NCI-H128 (cell line): ENCODE data around the gene INSRR.

Experiments used
- DNase-seq: peaks from one replicate; lab custom pipeline; 2025; ENCODE audit not compliant: unreplicated experiment; lab: John Stamatoyannopoulos, UW

The INSRR gene

DNA sequence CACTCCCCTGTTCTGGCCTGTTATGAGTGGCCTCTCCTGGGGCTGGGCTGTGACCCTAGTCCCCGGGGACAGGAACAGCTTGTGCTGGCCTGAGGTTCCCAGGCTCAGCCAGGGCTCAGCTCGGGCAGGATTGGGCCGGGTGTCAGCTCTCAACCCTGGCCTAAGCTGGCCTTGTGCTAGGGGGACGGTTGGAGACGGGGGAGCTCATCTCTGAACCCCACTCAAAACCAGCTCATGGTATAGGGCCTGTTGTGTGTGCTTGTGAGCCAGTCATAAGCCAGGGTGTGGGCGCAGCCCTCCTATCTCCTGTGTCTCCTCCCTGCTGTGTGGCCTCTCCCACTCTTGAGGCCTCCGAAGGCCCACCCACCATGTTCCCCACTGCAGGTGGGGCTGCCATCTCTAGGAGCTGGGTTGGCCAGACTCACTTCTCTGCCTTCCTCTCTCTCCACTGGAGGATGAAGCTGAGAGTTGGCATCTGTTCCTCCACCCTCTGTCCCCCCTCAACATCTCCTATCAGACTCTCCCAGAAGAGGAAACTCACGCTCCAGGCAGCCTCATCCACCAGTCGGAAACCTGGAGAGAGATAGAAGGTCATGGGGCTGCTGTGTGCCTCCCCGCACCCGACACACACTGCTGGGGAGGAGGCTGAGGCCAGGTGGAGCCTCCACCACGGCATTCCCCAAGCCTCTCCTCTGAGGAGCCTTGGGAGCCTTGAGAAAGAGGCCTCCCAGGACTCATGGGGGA lies 36.0 kb upstream of the INSRR start:
- DNase-seq: no peak

DNA sequence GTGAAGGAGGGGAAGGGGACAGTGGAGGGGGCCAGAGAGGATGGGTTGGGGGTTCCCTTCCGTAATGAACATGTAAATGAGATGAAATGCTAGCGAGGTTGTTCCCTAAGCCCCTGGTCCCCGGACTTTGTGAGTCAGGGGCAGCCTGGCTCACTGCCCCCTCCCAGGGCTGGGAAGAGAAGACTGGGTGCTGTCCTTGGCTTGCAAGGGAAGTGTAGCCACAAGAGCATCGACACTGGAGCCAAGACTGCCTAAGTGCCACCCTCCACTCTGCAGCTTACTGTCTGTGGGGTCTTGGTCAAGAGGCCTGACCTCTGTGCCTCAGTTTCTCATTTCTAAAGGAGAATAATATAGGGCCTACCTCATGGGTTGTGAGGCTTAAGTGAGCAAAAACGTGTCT lies 35.1 kb upstream of the INSRR start:
- no peak for DNase-seq

DNA sequence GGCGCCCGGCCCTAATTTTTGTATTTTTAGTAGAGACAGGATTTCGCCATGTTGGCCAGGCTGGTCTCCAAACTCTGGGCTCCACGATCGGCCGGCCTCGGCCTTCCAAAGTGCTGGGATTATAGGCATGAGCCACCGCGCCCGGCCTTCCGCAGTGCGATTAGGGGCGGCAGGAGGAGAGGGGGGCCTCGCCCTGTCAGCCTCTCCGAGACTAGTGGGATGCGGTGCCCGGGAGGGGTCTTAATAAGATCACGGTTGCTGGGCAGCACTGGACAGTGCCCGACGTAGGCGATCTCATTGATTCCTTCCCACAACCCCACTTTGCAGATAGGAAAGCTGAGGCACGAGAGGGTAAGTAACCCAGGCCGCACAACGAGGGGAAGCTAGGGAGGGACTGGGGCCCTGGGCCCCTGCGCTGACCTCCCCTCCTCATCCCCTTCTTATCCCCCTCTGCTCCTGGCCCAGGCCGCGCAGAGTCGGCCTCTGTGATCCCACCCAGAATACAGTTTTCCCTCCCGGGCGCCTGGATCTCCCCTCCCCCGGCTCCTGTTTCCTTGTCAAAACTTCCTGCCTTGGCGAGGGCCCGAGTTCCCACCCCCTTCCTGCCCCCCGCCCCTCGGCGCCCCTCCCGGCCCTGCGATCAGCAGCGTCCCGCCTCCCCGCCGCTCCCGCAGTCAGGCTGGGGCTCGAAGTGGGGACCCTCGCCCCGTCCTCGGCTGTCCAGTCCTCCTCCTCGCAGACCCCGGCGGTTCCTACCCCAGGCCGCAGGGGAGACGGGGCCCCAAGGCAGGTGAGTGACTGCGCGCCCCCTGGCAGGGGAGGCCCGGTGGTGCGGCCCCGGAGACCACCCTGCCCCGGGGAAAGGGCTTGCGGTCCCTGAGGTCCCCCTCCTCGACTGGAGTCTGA lies 34.4 kb upstream of the INSRR start, which contains the start of gene PEAR1:
Gene PEAR1 (plus strand): TSS at position 671 of the 906 bp plus-strand sequence. CDS start 10,209 bp downstream, outside the sequence.
- no peak for DNase-seq

DNA sequence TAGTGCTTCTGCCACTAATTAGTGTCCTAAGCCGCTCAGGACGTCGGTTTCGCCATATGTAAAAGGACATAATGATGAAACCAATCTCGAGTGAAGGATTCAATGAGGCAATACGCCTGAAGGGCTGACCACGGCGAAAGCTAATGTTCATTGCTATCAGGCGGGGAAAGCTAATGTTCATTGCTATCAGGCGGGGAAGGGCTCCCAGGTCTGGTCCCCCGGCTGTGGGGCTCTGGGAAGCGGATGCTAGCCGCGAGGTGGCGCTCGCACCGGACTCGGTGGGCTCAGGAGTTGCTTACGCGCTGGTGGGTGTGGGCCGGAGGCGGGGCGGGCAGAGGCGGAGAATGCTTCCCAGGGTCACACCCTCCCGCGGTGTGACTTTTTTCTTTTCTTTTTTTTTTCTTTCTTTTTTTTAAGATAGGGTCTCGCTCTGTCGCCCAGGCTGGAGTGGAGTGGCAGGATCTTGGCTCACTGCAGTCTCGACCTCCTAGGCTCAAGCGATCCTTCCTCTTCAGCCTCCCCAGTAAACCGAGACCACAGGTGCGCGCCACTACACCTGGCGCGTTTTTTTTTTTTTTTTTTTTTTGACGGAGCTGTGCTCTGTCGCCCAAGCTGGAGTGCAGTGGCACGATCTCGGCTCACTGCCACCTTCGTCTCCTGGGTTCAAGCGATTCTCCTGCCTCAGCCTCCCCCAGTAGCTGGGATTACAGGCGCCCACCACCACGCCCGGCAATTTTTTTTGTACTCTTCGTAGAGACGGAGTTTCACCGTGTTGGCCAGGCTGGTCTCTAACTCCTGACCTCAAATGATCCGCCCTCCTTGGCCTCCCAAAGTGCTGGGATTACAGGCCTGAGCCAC lies 33.5 kb upstream of the INSRR start:
- peak; percentile 79 for DNase-seq

DNA sequence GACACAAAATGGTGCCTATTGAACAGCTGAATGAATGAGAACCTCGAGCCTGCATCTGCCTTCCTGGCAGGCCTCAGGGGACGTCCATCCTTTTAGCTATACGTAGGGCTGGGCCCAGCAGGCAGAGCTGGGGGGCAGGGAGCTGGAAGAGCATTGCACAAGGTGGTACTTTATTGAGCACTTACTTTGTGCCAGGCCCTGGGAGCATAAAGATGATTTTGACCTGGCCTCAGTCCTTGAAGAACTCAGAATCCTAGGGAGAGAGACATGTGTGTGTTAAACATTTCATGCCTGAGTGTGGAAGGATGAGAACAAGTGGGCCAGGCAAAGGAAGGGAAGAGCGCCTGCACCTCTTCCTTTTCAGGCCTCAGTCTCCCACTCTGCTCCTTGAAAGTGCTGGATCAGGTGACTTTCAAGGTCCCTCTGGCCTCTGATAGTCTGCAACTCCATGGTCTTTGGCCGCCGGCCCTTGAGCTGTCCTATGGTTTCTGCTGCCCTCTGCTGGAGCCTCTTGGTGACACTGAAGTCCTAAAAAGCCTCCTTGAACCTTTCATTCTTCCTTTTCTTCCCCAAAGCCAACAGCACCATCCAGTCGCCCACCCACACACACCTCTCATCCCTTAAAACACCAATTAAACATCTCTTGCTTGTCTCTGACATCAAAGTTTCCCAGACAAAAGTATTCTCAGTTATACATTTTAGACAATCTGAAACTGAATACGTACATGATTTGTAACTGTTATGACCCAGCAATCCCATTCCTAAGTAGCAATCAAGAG lies 31.1 kb upstream of the INSRR start:
- DNase-seq: peak; percentile 69

DNA sequence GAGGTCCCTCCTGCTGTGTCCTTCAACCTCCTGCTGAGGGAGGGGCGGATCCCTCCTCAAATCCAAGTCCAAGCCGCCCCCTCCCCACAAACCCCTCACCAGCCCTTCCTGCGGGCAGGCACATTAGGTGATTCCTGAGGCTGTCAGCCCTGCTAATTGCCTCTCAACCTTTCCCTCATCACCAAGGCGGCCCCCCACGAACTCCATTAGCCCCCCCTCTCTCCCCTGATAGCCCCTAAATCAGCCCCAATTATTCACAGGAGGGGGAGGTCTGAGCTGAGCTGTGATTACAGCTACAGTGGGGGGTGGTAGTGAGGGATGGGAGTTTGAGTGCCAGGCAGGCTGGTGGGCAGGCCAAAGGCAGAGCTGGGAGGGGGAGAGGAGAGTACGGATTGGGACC lies 28.8 kb upstream of the INSRR start:
- no peak for DNase-seq

DNA sequence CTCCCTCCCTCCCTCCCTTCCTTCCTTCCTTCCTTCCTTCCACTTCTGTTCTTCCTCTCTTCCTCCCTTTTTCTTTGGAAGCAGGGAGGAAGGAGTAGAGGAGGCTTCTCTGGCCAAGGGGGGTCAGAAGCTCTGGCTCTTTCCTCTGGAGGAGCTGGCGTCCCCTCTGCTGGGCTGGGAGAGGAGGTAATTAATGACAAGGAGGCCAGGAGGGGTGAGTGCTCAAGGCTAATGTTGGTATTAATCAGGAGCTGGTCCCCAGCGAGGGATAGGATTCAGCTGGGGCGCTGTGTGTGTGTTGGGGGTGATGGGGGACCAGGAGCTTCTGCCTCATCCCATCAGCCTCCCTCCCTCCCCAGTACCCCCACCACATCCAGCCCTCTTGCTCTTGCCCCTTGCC lies 28.4 kb upstream of the INSRR start:
- DNase-seq: no peak

DNA sequence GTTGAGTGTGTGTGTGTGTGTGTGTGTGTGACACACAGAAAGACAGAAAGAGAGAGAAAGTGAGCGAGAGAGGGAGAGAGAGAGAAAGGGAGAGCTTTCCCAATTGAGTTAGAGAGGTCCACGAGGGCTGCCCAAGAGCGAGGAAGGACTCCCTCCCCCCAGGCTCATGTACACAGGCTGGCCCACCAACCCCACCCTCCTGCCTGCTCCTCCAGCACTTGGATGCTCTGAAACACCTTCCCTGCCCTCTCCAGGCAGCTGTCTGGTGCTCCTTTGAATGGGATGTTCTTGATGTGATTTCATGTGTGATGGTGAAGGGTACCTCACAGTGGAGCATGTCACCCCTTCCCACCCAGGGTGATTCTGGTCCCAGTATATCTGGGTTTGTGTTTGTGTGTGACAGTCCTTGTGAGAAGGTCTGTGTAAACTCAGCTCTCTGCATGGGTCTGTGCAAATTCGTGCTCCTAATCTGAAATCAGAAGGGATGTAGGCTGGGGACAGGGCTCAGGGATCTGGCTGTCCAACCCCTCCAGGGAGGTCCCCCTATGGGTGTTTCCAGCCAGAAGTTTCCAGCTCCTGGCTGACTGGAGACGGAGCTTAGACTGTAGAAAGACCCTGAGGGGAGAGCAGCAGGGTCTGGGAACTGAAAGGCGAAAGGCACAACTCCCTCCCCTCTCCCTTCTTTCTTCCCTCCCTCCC lies 27.8 kb upstream of the INSRR start:
- no peak for DNase-seq

DNA sequence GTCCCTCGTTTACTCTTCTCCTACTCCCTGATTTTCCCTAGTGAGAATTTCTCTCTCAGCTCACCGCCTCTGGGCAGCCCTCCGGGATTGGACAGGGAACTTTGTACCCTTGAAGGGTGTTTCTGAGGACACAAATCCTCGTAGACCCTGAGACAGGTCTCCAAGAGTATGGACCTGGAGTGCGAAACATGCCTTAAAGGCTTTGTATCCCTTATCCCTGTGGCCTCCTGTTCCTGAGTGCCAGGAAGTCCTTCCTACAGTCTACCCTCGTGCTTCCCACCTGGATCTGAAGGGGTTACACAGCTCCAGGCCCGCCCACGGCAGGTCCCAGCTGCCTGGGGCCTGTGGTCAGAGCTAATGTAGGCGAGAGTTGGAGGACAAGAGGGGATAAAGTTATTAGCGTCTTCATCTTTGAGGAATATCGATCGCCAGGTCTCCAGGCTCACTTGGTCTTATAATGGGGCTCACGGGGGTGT lies 27.0 kb upstream of the INSRR start:
- DNase-seq: no peak

DNA sequence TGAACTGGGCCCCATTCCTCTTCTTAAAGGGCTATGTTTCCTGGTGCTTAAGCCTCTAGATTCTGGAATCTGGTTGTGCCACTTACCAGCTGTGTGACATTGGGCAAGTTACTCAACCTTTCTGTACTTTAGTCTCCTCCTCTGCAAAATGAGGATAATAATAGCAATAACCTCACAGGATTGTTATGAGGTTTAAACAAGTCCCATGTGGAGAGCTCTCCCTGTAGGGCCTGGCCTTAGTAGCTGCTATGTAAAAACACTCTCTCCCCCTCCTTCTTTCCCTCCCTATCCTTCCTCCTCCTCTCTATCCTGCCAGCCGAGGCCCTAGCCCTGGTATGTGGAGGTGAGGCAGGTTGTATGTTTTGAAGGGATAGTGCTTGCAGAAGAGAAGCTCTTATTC lies 26.4 kb upstream of the INSRR start:
- no peak for DNase-seq

DNA sequence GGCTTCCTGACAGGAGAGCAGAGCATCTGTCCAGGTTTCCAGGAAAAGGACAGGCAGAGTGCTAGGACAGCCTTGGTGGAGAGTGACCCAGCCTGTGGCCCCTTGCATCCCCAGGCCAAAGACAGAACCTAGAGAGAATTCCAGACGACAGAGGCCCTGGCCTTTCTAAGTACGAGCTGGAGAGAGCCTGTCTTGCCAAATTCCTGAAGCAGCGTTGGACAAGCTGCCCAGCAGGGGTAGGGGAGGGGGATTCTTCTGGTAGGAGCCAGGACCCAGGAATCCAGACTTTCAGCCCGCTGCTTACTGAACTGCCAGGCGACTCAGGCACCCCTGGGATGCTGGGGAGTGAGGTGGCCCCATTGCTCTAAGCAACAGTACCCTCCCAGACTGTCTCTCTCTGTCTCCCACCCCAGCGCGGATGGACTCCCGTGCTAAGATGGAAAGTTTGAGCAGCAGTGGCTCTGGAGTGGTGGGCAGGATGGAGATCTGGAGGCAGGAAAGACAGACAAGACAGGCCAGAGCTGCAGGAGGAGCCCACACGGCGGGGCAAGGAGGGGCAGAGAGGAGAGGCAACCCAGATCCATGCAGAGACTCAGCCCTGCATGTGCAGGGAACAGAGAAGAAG lies 25.8 kb upstream of the INSRR start:
- no peak for DNase-seq

DNA sequence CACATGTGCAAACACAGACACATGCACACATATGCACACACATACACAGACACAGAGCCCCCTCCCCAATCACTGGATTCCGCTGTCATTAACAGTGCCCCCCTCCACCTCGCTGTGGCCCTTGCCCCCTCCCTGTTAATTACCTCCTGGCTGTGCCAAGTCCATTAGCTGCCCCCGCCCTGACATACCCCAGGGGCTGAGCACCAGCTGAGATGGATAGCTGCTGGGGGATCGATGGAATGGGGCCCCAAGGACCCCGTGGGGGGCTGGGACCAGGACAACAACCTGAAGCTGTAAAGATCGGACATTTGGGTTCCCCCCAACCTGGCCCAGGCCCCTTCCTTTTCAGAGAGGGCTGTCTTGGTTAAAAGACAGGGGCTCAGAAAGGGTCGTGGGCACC lies 25.0 kb upstream of the INSRR start:
- no peak for DNase-seq

DNA sequence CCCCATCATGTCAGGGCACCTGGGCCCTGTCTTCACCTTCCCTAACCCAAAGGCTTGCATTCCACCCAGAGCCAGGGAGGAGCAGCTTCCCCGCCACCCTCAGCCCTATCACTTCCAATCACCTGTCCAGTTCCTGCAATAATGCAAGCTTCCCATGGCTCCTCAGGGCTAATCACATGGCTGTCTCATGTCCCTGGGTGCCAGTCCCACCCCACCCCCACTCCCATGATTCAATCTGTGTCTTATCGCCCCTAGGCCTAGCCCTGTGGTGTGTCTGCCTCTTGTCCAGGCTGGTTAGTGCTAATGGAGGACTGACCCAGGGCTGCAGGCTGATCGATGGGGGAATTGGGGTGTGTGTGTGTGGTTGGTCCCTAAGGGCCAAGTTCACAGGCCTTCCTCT lies 23.6 kb upstream of the INSRR start:
- no peak for DNase-seq

DNA sequence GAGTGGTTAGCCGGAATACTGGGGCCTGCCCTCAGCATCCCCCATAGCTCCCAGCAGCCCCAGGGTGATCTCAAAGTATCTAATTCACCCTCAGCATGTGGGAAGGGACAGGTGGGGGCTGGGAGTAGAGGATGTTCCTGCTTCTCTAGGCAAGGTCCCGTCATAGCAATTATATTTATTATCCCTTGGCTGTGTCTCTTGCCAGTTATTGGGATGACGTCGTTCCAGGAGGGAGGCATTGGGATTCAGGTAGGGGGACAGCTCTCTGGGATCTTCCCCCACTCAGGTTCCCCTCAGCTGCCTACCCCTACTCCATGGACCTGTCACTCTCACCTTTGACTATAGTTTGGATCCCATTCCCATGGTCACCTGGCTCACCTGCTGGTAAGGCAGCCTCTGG lies 22.7 kb upstream of the INSRR start:
- DNase-seq: no peak

DNA sequence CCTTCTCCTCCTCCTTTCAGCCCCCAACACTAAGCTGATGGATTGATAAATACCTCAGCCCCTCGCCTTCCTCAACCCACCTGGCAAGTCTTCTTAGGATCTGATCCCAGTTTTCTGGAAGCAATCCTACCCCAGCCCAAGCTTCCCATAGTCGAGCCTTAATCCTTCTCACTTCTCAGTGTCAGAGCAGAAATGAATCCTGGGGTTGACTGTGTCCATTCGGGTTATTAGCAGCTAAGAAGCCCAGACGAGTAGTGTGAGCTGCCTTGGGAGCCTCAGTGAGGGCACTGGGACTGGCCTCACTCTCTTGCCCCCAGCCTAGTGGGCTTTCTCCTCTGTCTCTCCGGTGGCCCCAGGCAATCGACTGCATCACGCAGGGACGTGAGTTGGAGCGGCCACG lies 22.2 kb upstream of the INSRR start:
- DNase-seq: no peak

DNA sequence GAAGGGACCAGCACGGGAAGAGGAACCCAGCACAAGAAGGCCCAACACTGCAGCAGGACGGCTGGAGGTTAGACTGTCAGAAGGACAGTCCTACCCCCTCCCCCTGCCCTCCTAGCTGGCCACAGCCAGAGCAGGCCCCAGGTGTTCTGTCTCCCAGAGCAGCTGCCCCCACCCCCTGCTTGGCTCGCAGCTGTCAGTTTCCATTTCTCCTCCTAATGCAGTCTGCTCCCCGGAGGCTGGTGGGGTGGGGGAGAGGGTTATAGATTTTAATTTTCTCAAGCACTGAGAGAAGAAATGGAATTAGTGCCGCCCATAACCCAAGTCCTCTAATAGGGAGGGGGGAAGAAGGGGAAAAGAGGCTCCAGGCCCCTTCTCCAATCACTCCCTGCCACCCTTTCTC lies 21.6 kb upstream of the INSRR start:
- no peak for DNase-seq

DNA sequence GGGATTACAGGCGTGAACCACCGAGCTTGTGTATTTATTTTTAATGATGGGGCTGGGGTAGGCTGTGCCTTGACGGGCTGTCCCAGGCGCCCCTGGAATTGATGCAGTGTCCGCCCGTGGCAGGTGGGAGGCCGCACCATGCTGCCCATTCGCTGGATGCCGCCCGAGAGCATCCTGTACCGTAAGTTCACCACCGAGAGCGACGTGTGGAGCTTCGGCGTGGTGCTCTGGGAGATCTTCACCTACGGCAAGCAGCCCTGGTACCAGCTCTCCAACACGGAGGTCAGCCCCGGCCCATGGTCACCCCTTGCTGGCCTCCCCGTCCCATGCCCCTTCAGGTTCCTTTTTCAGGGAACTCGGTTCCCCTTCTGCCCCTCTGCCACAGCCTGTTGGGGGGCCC lies 21.0 kb upstream of the INSRR start:
- DNase-seq: no peak

DNA sequence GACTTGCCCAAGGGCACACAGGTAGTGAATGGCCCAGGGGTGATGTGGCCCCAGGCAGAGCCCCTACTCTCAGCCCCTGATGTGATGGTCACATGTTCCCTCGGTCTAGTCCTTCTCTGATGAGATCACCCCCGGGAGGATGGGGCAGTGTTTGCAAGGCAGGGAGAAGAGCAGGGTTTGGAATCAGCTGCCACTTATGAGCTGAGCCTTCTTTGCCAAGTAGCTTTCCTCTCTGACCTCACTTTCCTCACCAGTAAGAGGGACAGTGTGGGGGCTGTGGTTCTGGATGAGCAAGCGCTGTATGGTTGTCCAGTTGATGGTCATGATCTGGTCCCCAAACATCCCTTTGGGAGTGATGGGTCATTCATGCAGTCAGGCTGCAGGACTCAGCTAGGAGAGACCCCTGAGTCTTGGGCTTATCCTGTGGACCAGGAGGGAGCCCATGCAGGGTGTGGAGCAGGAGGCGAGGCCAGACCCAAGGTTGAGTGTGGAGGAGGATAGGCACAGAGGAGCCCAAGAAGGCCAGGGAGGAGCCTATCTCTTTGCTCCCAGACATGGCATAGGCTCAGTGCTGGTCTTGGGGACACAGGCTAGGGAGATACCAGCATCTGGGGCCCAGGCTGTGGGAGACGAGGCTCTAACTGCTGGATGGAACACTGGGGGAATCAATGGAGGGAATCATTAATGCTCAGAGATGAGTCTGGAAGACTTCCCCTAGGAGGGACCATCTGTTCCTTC lies 18.7 kb upstream of the INSRR start:
- no peak for DNase-seq

DNA sequence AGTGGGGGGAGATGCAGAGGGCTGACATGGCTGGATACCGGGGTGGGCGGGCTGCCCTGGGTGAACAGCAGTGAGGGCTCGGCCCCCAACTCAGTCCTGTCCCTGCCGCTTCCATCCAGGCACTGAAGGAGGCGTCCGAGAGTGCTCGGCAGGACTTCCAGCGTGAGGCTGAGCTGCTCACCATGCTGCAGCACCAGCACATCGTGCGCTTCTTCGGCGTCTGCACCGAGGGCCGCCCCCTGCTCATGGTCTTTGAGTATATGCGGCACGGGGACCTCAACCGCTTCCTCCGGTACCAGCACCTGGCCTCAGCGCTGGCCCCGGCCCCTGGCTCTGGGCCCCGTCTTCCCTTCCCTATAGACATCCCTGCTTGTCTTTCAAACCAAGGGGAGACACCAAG lies 17.4 kb upstream of the INSRR start:
- DNase-seq: no peak
